ENCODE measurements around the gene SLC22A23. TPM values are rescaled to one million over a fixed set of nuclear protein-coding genes. Genes with fewer than 3 reads are reported as not detected.
A peak's percentile ranks its signal among the peaks of the same experiment; 100 is the strongest.

Gene SLC22A23
- total RNA-seq, 2 experiments from 2014 or later = not detected

DNA sequence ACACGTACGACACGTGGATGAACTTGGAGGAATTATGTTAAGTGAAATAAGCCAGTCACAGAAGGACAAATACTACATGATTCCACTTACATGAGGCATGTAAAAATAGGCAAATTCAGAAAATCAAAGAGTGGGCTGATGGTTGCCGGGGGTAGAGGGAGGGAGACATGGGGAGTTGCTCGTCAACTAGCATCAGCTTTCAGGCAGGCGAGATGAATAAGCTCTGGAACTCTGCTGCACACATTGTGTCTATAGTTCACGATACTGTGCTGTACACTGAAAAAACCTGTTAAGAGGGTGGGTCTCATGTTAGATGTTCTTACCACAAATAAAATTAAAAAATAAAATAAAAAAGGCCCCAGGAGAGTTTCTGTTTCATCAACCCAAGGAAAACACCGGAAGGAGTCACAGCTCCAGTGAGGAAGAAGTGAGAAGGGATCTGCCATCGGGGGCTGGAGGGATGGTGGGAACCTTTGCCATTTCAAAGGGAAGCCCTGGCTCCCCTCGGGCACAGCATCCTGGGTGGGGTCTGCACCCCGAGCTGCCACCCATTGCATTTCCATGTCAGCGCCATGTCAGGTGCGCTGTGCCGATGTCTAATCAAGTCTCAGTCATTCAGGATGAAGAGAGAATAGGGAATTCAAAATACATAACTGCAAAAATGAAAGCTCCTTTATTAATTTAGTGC lies 98.3 kb downstream of the SLC22A23 start:
- CTCF ChIA-PET (ENCODE audit: unreplicated experiment) = no interaction called here
- Histone ChIP-seq H3K27ac (ENCODE audit: low read depth, low read length, poor library complexity, severe bottlenecking) (no peak overlapping the region), H2AFZ (ENCODE audit: low read length) (no peak overlapping the region), H3K4me3 (ENCODE audit: low read depth, low read length, poor library complexity, severe bottlenecking) (no peak overlapping the region), H3K9me3 (ENCODE audit: low read length) (no peaks in the 10 kb centered on the region), H3K79me2 (ENCODE audit: insufficient read depth, low read depth, low read length) (no peaks in the 10 kb centered on the region), H3K9me2 (ENCODE audit: insufficient read depth, low read length) (no peaks in the 10 kb centered on the region), H3K36me3 (ENCODE audit: insufficient read depth, low read length) (no peaks in the 10 kb centered on the region), H3K4me2 (ENCODE audit: low read length) (no peak overlapping the region), H4K20me1 (ENCODE audit: insufficient read depth, low read length) (no peaks in the 10 kb centered on the region), H3K4me1 (ENCODE audit: insufficient read depth, low read length, poor library complexity, severe bottlenecking) (peaks cover 39% of the 10 kb centered on the region)
- no TSS peak for BruUV-seq (replicated peaks)
- TF ChIP-seq, protein P1, sequence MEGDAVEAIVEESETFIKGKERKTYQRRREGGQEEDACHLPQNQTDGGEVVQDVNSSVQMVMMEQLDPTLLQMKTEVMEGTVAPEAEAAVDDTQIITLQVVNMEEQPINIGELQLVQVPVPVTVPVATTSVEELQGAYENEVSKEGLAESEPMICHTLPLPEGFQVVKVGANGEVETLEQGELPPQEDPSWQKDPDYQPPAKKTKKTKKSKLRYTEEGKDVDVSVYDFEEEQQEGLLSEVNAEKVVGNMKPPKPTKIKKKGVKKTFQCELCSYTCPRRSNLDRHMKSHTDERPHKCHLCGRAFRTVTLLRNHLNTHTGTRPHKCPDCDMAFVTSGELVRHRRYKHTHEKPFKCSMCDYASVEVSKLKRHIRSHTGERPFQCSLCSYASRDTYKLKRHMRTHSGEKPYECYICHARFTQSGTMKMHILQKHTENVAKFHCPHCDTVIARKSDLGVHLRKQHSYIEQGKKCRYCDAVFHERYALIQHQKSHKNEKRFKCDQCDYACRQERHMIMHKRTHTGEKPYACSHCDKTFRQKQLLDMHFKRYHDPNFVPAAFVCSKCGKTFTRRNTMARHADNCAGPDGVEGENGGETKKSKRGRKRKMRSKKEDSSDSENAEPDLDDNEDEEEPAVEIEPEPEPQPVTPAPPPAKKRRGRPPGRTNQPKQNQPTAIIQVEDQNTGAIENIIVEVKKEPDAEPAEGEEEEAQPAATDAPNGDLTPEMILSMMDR (conservative IDR thresholded peaks at IDR 0.05; ENCODE audit: low read length) = no peak
- intact Hi-C loops (cut with micrococcal nuclease; ENCODE audit: unreplicated experiment) = loop anchor here (10.0 kb wide), 5 partner anchors 234 to 776 kb away; partner anchors contain the start of genes ECI2 and WRNIP1
- POLR2A ChIA-PET = no interaction called here
- DNase-seq (ENCODE audit: low spot score) = no peak

DNA sequence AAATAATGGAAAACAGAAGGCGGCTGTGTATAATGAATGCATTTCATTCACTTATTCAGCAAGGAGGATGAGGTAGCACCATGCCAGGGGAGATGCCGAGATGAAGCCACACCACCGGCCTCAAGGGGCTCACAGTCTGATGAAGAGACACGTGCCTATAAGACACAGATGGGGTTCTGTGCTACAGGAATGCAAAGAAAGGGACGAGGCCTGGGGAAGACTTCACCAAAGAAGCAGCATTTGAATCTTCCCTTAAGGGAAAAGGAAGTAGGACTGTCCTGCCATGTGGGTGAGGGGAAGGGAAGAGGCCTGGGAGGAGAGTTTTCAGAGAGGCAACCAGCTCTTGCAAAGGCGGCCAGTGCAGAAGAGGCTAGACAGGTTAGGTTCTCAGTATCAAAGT lies 99.2 kb downstream of the SLC22A23 start:
- Histone ChIP-seq H3K4me1 (ENCODE audit: insufficient read depth, low read length, poor library complexity, severe bottlenecking) (peaks cover 47% of the 10 kb centered on the region), H3K9me3 (ENCODE audit: low read length) (no peaks in the 10 kb centered on the region), H3K4me2 (ENCODE audit: low read length) (no peak overlapping the region), H3K36me3 (ENCODE audit: insufficient read depth, low read length) (no peaks in the 10 kb centered on the region), H4K20me1 (ENCODE audit: insufficient read depth, low read length) (no peaks in the 10 kb centered on the region), H2AFZ (ENCODE audit: low read length) (peak overlapping the region; percentile 93; the same call in 1 of the 2 replicates), H3K9me2 (ENCODE audit: insufficient read depth, low read length) (no peaks in the 10 kb centered on the region), H3K4me3 (ENCODE audit: low read depth, low read length, poor library complexity, severe bottlenecking) (no peak overlapping the region), H3K27ac (ENCODE audit: low read depth, low read length, poor library complexity, severe bottlenecking) (no peak overlapping the region), H3K79me2 (ENCODE audit: insufficient read depth, low read depth, low read length) (no peaks in the 10 kb centered on the region)
- CTCF ChIA-PET (ENCODE audit: unreplicated experiment) = no interaction called here
- BruUV-seq (replicated peaks) = no TSS peak
- no peak for TF ChIP-seq EZH2phosphoT487 (IDR thresholded peaks at IDR 0.05; ENCODE audit: borderline replicate concordance, low read depth, low read length)
- TF ChIP-seq, protein P1 (conservative IDR thresholded peaks at IDR 0.05; ENCODE audit: low read length) = no peak
- intact Hi-C loops (cut with micrococcal nuclease; ENCODE audit: unreplicated experiment) = loop anchor here (2.0 to 10.0 kb wide), 6 partner anchors 233 to 777 kb away; partner anchors contain the start of genes ECI2, RIPK1 and WRNIP1
- POLR2A ChIA-PET = interaction anchor here (1.0 to 1.5 kb wide), 2 partner anchors 9 to 13 kb away, joined by 3 to 5 read pairs; no protein-coding TSS in a partner anchor
- DNase-seq (ENCODE audit: low spot score) = no peak

DNA sequence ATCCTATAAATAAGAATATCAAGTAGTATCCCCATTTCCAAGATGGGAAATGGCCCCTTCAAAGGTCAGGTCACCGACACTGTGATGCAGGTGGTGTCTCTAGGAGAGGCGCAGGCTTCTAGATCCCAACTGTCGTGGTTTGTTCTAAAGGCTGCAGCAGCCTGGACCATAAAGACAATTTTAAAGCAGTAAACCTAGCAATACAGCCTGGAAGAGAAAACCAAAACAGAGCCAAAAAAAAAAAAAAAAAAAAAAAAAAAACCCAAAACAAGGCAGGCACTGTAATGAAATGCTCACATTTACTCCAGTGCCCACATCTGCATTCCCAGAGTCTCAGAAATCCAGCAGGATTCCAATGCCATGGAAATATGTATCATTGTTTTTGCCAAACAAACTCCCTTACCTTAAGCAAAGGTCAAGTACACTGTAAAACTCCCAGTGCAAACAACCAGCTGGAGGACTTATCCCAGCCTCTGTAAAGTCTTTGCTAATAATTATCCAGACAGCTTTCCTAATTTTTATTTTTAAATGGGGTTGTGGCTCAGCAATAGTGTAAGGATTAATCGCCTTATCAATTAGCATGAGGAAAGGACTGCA lies 99.9 kb downstream of the SLC22A23 start:
- Histone ChIP-seq H3K9me3 (ENCODE audit: low read length) (no peaks in the 10 kb centered on the region), H3K79me2 (ENCODE audit: insufficient read depth, low read depth, low read length) (no peaks in the 10 kb centered on the region), H3K4me2 (ENCODE audit: low read length) (peak overlapping the region; percentile 93), H3K9me2 (ENCODE audit: insufficient read depth, low read length) (no peaks in the 10 kb centered on the region), H4K20me1 (ENCODE audit: insufficient read depth, low read length) (no peaks in the 10 kb centered on the region), H2AFZ (ENCODE audit: low read length) (peak overlapping the region; percentile 93), H3K27ac (ENCODE audit: low read depth, low read length, poor library complexity, severe bottlenecking) (peak overlapping the region; percentile 84), H3K36me3 (ENCODE audit: insufficient read depth, low read length) (no peaks in the 10 kb centered on the region), H3K4me1 (ENCODE audit: insufficient read depth, low read length, poor library complexity, severe bottlenecking) (peaks cover 55% of the 10 kb centered on the region), H3K4me3 (ENCODE audit: low read depth, low read length, poor library complexity, severe bottlenecking) (peak overlapping the region; percentile 66)
- intact Hi-C loops (cut with micrococcal nuclease; ENCODE audit: unreplicated experiment) = loop anchor here (2.0 to 10.0 kb wide), 6 partner anchors 232 to 778 kb away; partner anchors contain the start of genes ECI2, RIPK1 and WRNIP1
- no TSS peak for BruUV-seq (replicated peaks)
- ChIA-PET CTCF (ENCODE audit: unreplicated experiment) (no interaction called here), POLR2A (interaction anchor here (0.6 to 1.5 kb wide), 5 partner anchors 9 to 1420 kb away, joined by 3 to 5 read pairs (median 4); no protein-coding TSS in a partner anchor)
- no peak for DNase-seq (ENCODE audit: low spot score)
- TF ChIP-seq EZH2phosphoT487 (IDR thresholded peaks at IDR 0.05; ENCODE audit: borderline replicate concordance, low read depth, low read length) = no peak
- TF ChIP-seq, protein P1 (conservative IDR thresholded peaks at IDR 0.05; ENCODE audit: low read length) = no peak
